BE2C (cell line): ENCODE results near the gene SPACA7.

Experiments used
- DNase-seq: peaks from one replicate; pipeline ENCODE4 v3.0.0-alpha.2; 2020
- H3K27me3 ChIP-seq: fragments of 250-450 bp; sonication (Bioruptor Pico); 2 replicates; pipeline ENCODE4 v1.5.1; 2020; ENCODE audit warnings: mild to moderate bottlenecking
- H3K36me3 ChIP-seq: fragments of 250-450 bp; sonication (Bioruptor Pico); 2 replicates; pipeline ENCODE4 v1.5.1; 2020; ENCODE audit warnings: mild to moderate bottlenecking
- H3K4me1 ChIP-seq: fragments of 250-450 bp; sonication (Bioruptor Pico); 2 replicates; pipeline ENCODE4 v1.5.1; 2020
- H3K4me3 ChIP-seq: 2 replicates; pipeline ENCODE4 v1.5.1; 2011; ENCODE audit warnings: low read depth, low read length
- H3K9me3 ChIP-seq: fragments of 250-450 bp; sonication (Bioruptor Pico); 2 replicates; pipeline ENCODE4 v1.5.1; 2020
- CTCF ChIP-seq: IDR thresholded peaks from 2 replicates; pipeline ENCODE4 v1.5.1; 2012; ENCODE audit warnings: mild to moderate bottlenecking, low read depth, low read length

Gene SPACA7

GRCh38 chr13:112341976-112342735, 34.0 kb upstream of the SPACA7 start:
- no peak for TF ChIP-seq CTCF
- Histone ChIP-seq H3K27me3 (peaks cover 66% of the 10 kb centered on the region), H3K36me3 (no peaks in the 10 kb centered on the region), H3K4me1 (no peaks in the 10 kb centered on the region), H3K9me3 (no peaks in the 10 kb centered on the region), H3K4me3 (no peak overlapping the region)
- no peak for DNase-seq

GRCh38 chr13:112342841-112343361, 33.3 kb upstream of the SPACA7 start:
- no peaks in the 10 kb centered on the region for H3K4me1 ChIP-seq
- H3K9me3 ChIP-seq, result no peaks in the 10 kb centered on the region
- no peak for DNase-seq
- H3K27me3 ChIP-seq, result peaks cover 70% of the 10 kb centered on the region
- no peak for TF ChIP-seq CTCF
- H3K36me3 ChIP-seq, result no peaks in the 10 kb centered on the region
- H3K4me3 ChIP-seq, result no peak overlapping the region

GRCh38 chr13:112343591-112343990, 32.6 kb upstream of the SPACA7 start:
- no peaks in the 10 kb centered on the region for H3K36me3 ChIP-seq
- H3K4me3 ChIP-seq, result no peak overlapping the region
- no peak for TF ChIP-seq CTCF
- DNase-seq, result no peak
- no peaks in the 10 kb centered on the region for H3K9me3 ChIP-seq
- H3K27me3 ChIP-seq, result peaks cover 76% of the 10 kb centered on the region
- no peaks in the 10 kb centered on the region for H3K4me1 ChIP-seq

- Histone ChIP-seq H3K4me3 (no peak overlapping the region), H3K4me1 (no peaks in the 10 kb centered on the region), H3K9me3 (no peaks in the 10 kb centered on the region), H3K27me3 (peaks cover 93% of the 10 kb centered on the region), H3K36me3 (no peaks in the 10 kb centered on the region)
- DNase-seq, result no peak
- TF ChIP-seq CTCF, result no peak
These were observed 30.4 kb upstream of the SPACA7 start for GRCh38 chr13:112345826-112346172.

- H3K36me3 ChIP-seq, result no peaks in the 10 kb centered on the region
- H3K4me3 ChIP-seq, result no peak overlapping the region
- H3K27me3 ChIP-seq, result peaks cover 95% of the 10 kb centered on the region
- peak; percentile 55 for DNase-seq
- no peaks in the 10 kb centered on the region for H3K4me1 ChIP-seq
- peak; percentile 6; the same call in 1 of the 2 replicates for TF ChIP-seq CTCF
- no peaks in the 10 kb centered on the region for H3K9me3 ChIP-seq
These were observed 29.8 kb upstream of the SPACA7 start for GRCh38 chr13:112346173-112346898.

- peaks cover 97% of the 10 kb centered on the region for H3K27me3 ChIP-seq
- no peaks in the 10 kb centered on the region for H3K9me3 ChIP-seq
- no peak overlapping the region for H3K4me3 ChIP-seq
- no peak for DNase-seq
- H3K36me3 ChIP-seq, result no peaks in the 10 kb centered on the region
- H3K4me1 ChIP-seq, result no peaks in the 10 kb centered on the region
- TF ChIP-seq CTCF, result no peak
These were observed 29.3 kb upstream of the SPACA7 start for GRCh38 chr13:112346899-112347229.
